HG03571 (cell line): ENCODE measurements around the gene RERE.
"Not testable (repeated sequence)": the region's sequence is repeated elsewhere in the genome, so short reads cannot be mapped to it uniquely, and the experiment has no call there.

ENCODE experiments used
- ATAC-seq: cut with Tn5 transposase; IDR thresholded peaks from one replicate; pipeline ENCODE4 v1.9.1; 2021; ENCODE audit not compliant: unreplicated experiment

The RERE gene

DNA sequence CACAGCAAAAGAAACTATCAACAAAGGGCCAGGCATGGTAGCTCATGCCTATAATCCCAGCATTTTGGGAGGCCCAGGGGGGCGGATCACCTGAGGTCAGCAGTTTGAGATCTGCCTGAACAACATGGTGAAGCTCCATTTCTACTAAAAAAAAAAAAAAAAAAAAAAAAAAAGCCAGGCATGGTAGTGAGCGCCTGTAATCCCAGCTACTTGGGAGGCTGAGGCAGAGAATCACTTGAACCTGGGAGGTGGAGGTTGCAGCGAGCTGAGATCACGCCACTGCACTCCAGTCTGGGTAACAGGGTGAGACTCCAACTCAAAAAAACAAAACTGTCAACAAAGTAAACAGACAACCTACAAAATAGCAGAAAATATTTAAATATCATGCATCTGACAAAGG lies 122.0 kb downstream of the RERE start:
- ATAC-seq, result not testable (repeated sequence)

DNA sequence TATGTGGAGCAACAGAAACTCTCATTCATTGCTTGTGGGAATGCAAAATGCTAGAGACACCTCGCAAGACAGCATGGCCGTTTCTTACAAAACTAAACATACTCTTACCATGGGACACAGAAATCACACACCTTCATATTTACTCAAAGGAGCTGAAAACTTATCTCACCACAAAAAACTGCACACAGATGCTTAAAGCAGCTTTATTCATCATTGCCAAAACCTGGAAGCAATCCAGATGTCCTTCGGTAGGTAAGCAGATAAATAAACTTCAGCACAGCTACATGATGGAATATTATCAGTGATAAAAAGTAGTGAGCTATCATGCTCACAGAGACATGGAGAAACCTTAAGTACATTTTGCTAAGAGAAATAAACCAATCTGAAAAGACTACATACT lies 124.3 kb downstream of the RERE start:
- ATAC-seq, result no peak

DNA sequence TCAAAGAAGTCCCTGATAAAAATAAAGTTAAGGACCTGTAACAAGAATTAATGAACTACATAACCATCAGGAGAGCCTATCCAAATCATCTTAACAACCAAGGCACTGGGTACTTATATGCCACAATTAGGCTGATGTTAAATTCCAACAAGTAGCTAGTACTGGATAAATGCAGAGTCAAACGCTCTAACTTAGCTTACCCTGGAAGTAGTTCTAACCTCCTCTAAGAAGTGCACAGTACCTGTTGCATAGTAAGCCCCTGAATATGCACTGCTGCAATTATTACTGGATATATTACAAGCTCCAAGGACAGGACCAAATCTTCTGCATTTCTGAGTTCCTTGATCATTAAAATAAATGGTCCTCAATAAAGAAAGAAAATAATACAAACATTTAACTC lies 125.8 kb downstream of the RERE start:
- no peak for ATAC-seq

DNA sequence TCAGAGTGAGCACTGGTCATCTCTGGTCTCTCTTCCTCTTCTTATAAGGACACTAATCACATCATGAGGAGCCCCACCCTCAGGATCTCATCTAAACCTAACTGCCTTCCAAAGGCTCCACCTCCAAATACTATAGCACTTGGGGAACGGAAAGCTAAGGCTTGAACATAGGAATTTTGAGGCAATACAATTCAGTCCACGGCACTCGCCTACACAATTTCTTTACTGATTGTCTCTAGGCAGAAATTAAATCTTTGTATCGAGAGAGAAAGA lies 127.3 kb downstream of the RERE start:
- no peak for ATAC-seq

DNA sequence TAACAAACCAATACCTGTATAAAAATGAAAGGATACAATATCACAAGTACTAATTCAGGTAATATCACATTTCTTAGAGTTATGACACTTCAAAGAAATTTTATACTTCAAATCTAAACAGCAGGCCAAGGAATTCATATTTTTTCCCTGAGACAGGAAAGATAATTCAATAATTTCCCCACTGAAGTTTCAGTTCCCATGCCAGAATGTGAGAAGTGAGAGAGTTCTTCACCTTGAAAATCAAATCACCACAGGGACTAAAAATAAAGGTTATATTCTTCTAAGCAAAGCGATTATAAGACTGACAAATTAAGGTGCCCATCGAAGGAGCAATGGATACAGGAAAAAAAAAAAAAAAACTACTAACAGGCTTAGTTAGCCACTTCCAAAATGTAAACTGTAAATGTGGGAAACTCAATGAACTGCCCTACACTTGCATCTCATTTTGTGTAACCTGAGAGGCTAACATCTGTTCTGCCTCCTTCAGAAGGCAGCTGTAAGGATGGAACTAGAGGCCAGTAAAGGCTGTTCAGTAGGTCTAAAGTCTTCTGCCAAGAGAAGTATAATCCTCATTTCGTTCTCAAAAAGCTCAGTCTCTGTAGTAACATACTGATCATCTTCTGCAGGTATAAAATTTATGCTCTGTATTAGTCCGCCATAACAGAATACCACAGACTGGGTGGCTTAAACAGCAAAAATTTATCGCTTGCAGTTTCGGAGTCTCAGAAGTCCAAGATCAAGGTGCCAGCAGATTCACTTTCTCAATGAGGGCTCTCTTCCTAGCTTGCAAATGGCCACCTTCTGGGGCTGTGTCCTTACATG lies 127.8 kb downstream of the RERE start:
- ATAC-seq, result no peak

DNA sequence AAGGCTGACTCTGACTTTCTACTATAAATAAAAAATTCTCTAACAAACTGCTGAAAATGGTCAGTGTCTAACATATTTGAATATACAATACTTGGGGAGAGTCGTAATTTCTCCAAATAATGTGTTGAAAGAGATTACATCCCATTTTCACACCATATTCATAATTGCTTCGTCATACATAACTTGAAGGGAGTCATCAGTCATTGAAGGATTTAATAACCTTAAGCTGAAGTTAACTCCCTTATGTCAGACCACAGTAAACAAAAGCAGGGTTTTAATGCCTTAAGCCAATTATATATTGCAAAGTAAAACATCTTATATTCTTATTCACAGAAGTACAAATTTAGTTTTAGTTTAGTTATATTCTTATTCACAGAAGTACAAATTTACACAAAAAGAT lies 129.9 kb downstream of the RERE start:
- no peak for ATAC-seq

DNA sequence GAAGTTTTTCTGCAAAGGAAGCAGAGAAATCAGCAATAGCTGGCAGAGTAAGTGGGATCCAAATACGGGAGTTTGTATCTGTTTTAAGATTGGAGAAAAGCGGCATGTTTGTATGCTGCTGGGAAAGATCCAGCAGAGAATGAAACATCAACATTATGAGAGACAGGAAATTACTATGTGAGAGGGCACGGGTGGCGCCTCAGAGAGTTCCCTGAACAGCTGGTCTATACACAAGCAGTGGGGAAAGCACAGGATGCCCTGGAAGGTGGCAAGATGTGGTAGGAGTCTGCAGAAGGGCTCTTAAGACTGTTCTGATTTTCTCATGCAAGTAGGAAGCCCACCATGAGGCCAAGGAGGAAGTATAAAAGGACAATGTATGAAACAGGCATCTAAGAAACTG lies 130.4 kb downstream of the RERE start:
- ATAC-seq, result no peak

DNA sequence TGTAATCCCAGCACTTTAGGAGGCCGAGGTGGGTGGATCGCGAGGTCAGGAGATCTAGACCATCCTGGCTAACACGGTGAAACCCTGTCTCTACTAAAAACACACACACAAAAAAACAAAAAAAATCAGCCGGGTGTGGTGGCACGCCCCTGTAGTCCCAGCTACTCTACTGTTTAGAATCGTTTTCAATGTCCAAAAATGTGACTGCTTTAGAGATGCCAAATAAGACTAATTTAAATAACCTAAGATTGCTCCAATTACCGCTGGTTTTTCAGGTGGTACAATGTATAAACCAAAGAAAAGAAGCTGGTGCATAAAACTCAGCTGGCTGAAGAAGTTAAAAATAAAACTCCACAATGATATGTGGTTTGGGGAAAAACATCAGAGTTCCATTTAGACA lies 132.0 kb downstream of the RERE start:
- ATAC-seq, result no peak

DNA sequence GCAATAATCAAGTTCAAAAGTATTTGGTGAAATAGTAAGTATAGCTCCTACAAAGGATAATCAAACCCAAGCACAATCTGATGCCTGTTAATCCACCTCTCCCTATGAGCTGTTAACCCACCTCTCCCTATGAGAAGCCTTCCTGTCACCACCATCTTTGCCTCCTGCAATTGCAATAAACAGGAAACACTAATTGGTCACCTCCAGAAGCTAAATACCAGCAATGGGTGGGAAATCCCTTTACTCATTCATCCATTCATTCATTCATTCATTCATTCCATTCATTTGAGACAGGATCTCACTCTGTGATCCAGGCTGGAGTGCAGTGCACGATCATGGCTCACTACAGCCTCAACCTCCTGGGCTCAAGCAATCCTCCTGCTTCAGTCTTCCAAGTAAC lies 132.8 kb downstream of the RERE start:
- ATAC-seq, result no peak

DNA sequence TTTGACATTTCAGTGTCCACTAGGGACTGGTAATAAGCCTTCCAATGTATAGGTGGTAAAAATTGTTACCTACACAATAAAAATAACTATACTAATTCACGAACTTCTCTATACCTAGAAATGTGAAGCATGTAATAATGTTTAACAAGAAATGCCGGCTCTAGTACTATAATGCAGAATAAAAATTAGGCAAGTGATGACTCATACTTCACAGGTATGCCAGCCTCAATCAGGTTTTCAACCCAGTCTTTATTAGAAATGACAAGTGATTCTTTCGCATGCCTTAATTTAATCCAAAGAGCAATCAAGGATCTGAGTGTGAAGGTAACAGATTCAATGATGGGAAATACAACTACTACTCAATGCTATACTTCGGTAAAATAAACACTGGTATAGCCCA lies 134.9 kb downstream of the RERE start:
- ATAC-seq, result no peak

DNA sequence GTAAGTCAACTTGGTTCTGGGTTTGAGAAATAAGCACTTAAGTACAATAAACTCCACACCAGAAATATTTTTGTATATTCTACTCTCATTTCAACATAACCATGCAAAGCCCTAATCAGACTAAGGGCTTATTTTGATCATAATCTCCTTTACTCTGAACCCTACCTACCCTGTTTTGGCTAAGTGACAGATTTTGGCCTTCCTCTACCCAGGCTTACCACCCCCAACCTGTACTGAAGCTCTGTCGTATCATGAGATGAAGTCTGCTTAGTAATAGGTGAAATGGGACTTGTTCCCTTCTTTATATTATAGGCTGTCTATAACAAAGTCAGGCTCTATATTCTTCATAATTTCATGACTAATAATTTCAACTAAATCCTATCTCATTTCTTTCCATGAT lies 135.5 kb downstream of the RERE start:
- ATAC-seq, result no peak

DNA sequence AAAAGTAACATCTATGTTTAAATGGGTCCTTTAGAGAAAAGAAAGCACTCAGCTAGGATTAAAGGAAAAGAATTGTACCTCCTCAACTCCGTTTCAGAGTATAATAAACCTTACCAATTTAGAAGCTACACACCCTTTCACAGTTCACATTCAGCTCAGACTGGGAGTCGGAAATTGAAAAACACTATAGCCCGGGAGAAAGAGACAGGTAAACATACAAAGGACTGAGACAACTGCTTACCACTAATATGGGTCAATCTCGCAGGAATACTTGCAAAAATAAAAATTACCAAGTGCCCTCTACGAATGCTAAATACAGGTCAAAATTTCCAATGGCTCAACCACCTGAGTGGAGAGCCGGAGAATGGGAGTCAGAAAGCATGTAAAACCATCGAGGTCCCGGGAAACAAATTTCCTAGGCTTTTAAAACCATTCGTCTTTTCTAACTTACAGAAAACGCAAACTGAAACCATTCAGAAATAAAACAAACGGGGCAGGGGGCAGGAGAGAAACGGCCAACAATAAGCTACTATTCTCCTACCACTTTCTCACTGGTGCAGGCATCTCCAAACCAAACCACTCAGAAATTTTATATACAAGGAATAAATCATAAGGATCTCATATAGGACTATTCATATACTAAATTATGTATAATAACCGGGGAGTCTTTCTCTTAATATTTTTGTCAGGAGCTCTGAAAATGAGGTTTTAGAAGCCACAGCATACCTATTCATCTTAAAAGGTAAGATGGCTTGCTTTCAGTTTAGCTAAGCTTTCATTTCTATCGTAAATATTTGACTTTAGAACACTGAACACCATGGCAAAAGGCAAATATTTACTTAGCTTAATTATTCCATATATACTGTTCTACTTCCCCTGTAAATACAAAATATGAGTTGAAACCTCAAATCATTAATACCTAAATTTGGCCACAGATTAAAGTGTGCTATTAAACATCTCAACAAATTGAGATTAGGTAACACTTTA lies 136.5 kb downstream of the RERE start:
- no peak for ATAC-seq

DNA sequence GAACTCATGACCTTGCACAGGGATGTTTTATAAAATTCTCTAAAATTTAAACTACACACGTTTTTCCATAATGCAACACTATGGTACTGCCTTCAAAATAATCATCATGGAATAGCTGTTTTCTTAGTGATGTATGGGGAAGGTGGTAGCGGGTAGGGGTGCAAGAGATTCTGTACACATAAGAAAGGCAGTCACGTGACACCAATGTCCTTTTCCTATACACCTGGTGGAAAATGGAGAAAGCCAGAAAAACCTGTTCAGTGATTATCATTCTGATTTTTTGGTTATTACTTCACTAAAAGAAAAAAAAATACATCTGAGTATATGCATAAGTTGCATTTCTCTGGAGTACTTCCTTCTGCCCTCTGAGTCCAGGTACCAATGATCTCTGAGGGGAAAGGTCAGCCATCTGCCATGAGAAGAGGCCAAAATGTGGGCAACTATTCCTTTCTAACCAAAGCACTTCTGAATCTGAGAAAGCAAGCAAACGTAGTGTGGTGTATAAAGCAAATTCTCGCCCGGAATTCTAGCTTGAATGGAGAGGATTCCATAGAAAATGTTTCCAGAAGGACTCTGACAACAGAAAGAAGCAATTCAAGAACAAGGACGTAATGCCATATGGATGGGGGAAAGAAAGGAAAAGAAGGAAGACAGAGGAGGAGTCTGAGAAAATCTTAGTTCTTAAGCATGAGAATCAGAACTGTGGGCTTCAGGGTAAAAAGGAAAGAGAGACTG lies 137.3 kb downstream of the RERE start:
- ATAC-seq, result no peak

DNA sequence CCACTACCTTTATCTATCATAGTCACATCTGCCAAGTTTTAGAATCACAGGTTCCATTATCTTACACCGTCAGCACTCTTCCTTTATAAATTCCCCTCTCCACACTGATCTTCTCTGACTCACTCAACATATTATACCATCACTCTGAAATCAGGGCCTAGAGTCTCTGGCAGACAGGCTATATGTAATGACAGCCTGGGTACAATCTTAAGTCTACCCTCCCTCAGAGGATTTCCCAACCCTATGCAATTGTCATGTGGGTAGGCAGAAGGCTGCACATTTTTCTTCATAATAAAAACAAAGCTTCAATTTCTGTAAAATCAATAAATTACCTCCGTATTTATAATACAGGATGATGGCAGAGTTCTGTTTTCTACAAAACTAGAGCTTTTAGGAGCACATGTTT lies 138.0 kb downstream of the RERE start:
- no peak for ATAC-seq

DNA sequence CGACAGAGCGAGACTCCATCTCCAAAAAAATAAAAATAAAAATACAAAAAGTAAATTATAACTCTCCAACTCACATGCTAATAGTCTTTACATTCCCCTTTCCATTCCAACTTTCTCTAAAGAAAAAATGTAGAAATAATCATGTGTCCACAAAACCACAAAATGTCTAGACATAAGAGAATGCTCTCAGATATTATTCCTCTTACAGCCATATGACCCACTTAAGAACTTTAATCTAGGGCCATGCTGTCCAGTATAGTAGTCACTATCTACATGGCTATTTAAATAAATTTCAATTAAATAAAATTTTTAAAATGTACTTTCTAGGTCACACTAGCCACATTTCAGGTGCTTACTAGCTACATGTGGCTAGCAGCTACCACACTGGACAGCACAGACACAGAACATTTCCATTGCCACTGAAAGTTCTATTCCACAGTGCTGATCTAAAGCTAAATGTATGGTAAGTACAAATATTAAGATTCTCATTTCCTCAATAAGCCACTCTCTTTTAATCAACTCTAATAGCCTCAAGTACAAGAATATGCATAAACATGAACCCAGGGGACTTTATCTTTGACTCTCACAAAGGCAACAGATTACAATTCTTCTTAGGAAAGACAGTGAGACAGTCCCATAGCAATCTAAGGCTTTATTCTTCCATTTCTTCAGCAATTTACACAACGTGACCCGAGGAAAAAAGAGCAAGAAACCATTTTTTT lies 138.6 kb downstream of the RERE start:
- ATAC-seq, result no peak

DNA sequence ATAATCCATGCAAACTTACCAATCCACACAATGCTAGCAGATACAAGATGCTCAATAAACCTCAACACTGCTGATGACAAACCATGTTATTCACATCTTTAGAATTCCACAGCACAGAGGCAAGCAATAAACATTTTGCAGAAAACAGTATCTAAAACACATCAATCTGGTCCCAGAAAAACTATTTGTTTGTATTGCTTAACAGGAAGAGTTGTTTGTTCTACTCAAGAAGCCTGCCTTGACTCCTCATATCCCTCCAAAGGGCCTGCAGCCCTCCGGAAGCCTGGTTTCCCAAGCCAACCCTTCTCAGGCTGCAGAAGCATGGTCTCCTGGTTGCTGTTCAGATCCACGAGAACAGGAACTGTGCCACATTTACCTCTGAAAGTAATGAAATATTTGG lies 139.7 kb downstream of the RERE start:
- no peak for ATAC-seq

DNA sequence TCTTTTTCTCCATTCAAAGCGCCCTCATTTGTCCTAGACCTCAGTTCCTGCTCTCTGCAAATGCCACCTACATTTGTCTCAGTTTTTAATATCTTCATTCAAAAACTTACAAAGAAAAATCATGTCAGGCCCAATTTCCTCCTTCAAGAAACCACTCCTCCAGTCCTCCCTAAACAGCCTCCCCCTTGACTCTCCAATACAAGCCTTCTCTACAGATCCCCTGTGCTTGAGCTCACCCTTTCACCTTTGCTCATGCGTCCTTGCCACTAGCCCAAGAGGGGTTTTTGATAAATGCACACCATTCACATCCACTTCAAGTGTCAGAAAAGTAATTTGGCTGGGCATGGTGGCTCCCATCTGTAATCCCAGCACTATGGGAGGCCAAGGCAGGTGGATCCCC lies 140.6 kb downstream of the RERE start:
- no peak for ATAC-seq

DNA sequence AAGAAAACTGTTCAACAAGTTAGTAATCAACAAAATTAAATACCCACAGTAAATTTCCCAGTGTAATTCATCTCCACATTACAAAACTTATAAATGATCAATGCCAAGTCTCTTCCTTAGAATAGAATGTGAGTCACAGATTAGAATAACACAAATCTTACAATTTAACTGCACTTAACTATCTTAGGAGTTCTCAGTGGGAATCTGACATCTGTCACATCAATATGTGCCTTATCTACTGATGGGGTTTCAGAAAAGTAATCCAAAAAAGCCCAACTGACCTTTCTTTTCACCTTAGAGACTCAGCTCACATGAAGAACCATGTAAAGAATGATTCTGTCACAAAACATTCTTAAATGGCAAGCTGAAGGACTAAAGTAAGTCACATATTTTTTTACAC lies 141.4 kb downstream of the RERE start:
- ATAC-seq, result no peak

DNA sequence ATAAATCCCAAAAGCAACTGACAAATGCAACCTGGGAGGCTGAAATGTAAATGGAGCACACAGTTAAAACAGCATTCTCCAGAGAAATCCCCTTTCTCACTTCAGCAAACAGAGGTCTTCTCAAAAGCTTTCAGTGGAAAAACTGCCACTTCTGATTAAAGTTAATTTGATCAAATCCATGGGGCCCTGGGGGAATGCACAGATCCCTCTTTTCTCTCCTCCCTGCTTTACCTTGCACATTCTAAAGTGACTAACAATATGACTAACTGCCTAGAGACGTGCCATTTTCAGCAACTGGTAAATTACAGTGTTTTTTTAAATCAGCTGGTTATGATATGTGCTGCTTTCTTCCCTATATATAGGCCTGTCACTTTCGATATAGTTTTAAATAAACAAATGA lies 142.5 kb downstream of the RERE start:
- no peak for ATAC-seq

DNA sequence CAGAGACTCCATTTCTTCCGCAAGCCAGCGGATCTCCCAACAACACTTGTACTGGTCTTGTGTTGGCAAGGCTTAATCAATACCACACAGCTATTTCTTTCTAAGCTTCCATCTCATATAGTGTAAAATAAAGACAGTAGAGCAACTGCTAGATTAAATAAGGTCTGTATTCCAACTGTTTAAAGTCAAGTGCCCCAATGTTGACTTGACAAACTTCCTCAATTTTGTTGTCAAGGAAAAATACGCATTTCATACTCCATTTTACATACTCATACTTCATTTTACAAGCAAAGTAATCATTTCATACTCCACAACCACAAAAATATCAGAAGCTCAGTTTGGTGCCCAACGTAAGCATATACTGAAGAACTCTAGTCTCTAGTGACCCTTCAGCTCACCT lies 143.0 kb downstream of the RERE start:
- no peak for ATAC-seq

DNA sequence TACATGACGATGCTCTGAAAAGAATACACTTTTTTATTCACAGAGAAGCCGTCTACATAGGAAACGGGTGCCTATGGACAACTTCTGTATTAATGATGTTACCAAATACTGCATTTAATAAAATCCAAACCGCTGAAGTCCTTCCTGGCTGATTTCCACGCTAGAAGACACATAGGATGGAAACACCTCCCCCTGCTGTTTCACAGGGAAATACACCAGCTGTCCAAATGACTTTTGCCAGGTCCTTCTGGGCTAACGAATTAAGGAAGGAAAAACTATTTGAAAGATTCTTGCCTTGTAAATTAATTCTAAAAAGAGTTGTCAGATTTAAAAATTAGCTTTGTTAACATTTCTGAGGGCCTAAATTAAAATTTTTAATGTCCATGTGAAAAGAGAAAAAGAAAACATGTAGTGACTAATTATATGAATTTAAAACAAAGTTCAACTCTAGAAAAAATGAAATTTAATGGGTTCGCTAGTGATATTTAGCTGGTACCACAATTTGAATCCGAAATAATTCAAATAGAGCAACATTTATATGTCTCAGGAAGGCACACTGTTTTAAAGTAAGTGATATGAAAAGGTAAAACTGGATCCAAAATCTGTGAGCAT lies 146.0 kb downstream of the RERE start:
- ATAC-seq, result no peak
